Testis (tissue), 3 donors: ENCODE data around the gene CTSS. TPM values are rescaled to one million over a fixed set of nuclear protein-coding genes. Genes with fewer than 3 reads are reported as not detected.
A peak's percentile ranks its signal among the peaks of the same experiment; 100 is the strongest.

ENCODE experiments used
- DNase-seq: peaks from one replicate; pipeline ENCODE4 v3.0.0-alpha.2; 2019
- H3K27ac ChIP-seq, 2 donors: fragments of 200-600 bp; sonication (generic); one replicate each; pipeline ENCODE4 v1.5.1; 2019
- H3K27me3 ChIP-seq: fragments of 200-600 bp; sonication (generic); one replicate; pipeline ENCODE4 v1.5.1; 2019
- H3K36me3 ChIP-seq: fragments of 200-600 bp; sonication (generic); one replicate; pipeline ENCODE4 v1.5.1; 2017; ENCODE audit warnings: low read depth; ENCODE audit errors: missing control alignments
- H3K4me1 ChIP-seq: fragments of 200-600 bp; sonication (generic); one replicate; pipeline ENCODE4 v1.5.1; 2019
- H3K4me3 ChIP-seq, 2 donors: fragments of 200-600 bp; sonication (generic); one replicate each; pipeline ENCODE4 v1.5.1; 2017 to 2019
- H3K9me3 ChIP-seq: fragments of 200-600 bp; sonication (generic); one replicate; pipeline ENCODE4 v1.5.1; 2017
- CTCF ChIP-seq, 3 experiments: fragments of 450-650 bp in 2 of 3; fragments of 200-600 bp in 1 of 3; sonication (generic) in 1 of 3; IDR thresholded peaks; one replicate each; pipeline ENCODE4 v1.5.1; 2016 to 2019; ENCODE audit warnings: antibody characterized with exemption in 3 of 3, mild to moderate bottlenecking in 2 of 3, moderate library complexity in 1 of 3
- POLR2A ChIP-seq: fragments of 450-650 bp; IDR thresholded peaks from one replicate; pipeline ENCODE4 v1.6.1; 2017; ENCODE audit warnings: antibody characterized with exemption, mild to moderate bottlenecking, moderate library complexity
- WGBS, 2 donors: methylation state at CpG; one replicate each; pipeline ENCODE4 v1.1.5; 2018; 5-methylcytosine and 5-hydroxymethylcytosine counted together
- intact Hi-C: fragments of 100-400 bp; cut with DNase I; formaldehyde crosslinking; loops from one replicate; pipeline ENCODE4 v1.15.1; 2023; ENCODE audit warnings: low total_unique reads
- polyA plus RNA-seq: library from polyadenylated mRNA; stranded (reverse); fragments of 350-450 nt; fragmentation: Illumina TruSeq; extraction: RNeasy Lipid Tissue Mini Kit (QIAGEN cat#74804); gene quantifications from one replicate; pipeline ENCODE4 v1.2.3, GENCODE V29; 2014; ENCODE audit warnings: low read depth, low replicate concordance; ENCODE audit not compliant: insufficient read depth
- total RNA-seq, 2 donors: library from RNA; depleted of rRNA; stranded (reverse); fragments of >200 nt; gene quantifications; one replicate each; pipeline ENCODE4 v1.2.3, GENCODE V29; 2016

CTSS gene
- total and polyA plus RNA-seq, 3 donors from 2014 or later: 7.4 to 61.0 (median 9.2) TPM

GRCh38 chr1:150808846-150809245, 43.3 kb upstream of the CTSS start:
- 58 to 69% methylated on average over 2 of the region's 2 CpGs for WGBS, 2 donors
- TF ChIP-seq POLR2A (no peak), CTCF (IDR thresholded peaks at IDR 0.05) (no peak)
- no peaks in the 10 kb centered on the region for H3K9me3 ChIP-seq
- no peak overlapping the region for H3K4me3 ChIP-seq
- intact Hi-C loops: no loop called here
- no peak for DNase-seq
- H3K27ac ChIP-seq: peak overlapping the region in 1 of 2 donors; percentile 62
- no peaks in the 10 kb centered on the region for H3K27me3 ChIP-seq
- H3K4me1 ChIP-seq: no peaks in the 10 kb centered on the region
- H3K36me3 ChIP-seq: no peaks in the 10 kb centered on the region

GRCh38 chr1:150808121-150808520, 42.5 kb upstream of the CTSS start, which contains the start of gene CTSK:
Gene CTSK, minus strand, starts transcription at chr1:150808260. Its CDS starts 1,455 bp downstream, at chr1:150806805.
- H3K4me1 ChIP-seq: no peaks in the 10 kb centered on the region
- no peaks in the 10 kb centered on the region for H3K36me3 ChIP-seq
- peak; percentile 22 for DNase-seq
- peak within 1 kb of the TSS; percentile 1 to 7 for H3K4me3 ChIP-seq
- intact Hi-C loops: no loop called here
- peak within 1 kb of the TSS in 1 of 2 donors; percentile 62 for H3K27ac ChIP-seq
- WGBS, 2 donors: 37 to 51% methylated on average over 7 of the region's 7 CpGs
- H3K9me3 ChIP-seq: no peaks in the 10 kb centered on the region
- TF ChIP-seq CTCF (IDR thresholded peaks at IDR 0.05) (no peak), POLR2A (no peak)
- H3K27me3 ChIP-seq: no peaks in the 10 kb centered on the region

- Histone ChIP-seq H3K9me3 (no peaks in the 10 kb centered on the region), H3K4me1 (no peaks in the 10 kb centered on the region), H3K36me3 (no peaks in the 10 kb centered on the region), H3K27me3 (no peaks in the 10 kb centered on the region), H3K27ac (peak overlapping the region in 1 of 2 donors; percentile 62), H3K4me3 (peak overlapping the region; percentile 1 to 7)
- TF ChIP-seq POLR2A (no peak), CTCF (IDR thresholded peaks at IDR 0.05) (no peak)
- 23% methylated on average over 7 of the region's 7 CpGs for WGBS, 2 donors
- intact Hi-C loops: no loop called here
- DNase-seq: no peak
Observed at GRCh38 chr1:150807249-150808023, 41.9 kb upstream of the CTSS start.

- intact Hi-C loops: no loop called here
- Histone ChIP-seq H3K36me3 (no peaks in the 10 kb centered on the region), H3K27ac (no peak overlapping the region), H3K27me3 (no peaks in the 10 kb centered on the region), H3K4me3 (no peak overlapping the region), H3K9me3 (no peaks in the 10 kb centered on the region), H3K4me1 (no peaks in the 10 kb centered on the region)
- WGBS, 2 donors: 87 to 96% methylated on average over 4 of the region's 4 CpGs
- TF ChIP-seq CTCF (IDR thresholded peaks at IDR 0.05) (no peak), POLR2A (no peak)
- DNase-seq: no peak
Observed at GRCh38 chr1:150805899-150806298, 40.3 kb upstream of the CTSS start.

- DNase-seq: no peak
- no peaks in the 10 kb centered on the region for H3K36me3 ChIP-seq
- H3K27ac ChIP-seq: no peak overlapping the region
- H3K27me3 ChIP-seq: no peaks in the 10 kb centered on the region
- H3K4me1 ChIP-seq: no peaks in the 10 kb centered on the region
- H3K4me3 ChIP-seq: no peak overlapping the region
- intact Hi-C loops: no loop called here
- TF ChIP-seq CTCF (IDR thresholded peaks at IDR 0.05) (no peak), POLR2A (no peak)
- no peaks in the 10 kb centered on the region for H3K9me3 ChIP-seq
- WGBS, 2 donors: 88 to 92% methylated on average over 3 of the region's 3 CpGs
Observed at GRCh38 chr1:150804671-150805070, 39.1 kb upstream of the CTSS start.
